ENCODE measurements around the gene DENND1A. TPM values are rescaled to one million over a fixed set of nuclear protein-coding genes. Genes with fewer than 3 reads are reported as not detected.

The DENND1A gene
- total RNA-seq, 6 experiments from 2014 or later: 13.9 to 22.6 (median 16.3) TPM

DNA sequence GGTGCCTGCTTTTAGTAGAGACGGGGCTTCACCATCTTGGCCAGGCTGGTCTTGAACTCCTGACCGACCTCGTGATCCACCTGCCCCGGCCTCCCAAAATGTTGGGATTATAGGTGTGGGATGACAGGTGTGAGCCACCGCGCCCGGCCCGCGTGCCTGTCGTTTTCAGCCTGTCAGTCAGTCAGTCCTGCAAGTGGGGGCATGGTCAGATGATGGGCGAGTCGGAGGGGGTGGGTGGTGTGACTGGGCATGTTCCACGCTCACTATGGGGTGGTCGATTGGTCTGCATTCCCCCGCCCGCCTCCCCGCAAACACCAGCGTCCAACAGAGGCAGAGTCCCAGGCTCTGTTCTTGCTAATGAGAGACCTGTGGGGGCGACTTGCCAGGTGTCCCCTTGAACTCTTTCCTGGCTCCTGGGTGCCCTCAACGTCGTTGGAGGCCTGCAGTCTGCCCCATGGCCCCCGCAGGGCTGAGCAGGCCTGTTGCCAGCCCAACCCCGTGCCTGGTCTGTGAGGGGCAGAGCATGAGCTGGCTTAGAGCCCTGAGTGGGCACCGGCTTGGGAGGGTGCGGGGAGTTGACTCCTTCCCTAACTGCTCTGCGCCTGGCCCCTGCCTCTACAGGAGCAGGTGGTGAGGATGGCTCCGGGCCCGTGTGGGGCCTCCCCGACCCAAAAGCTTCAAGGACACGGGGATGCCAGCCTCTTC, 550.8 kb downstream of the DENND1A start:
- ATAC-seq (no peak), DNase-seq (no peak)
- Histone ChIP-seq H3K27ac (no peak overlapping the region), H3K4me1 (no peaks in the 10 kb centered on the region), H3K4me3 (no peak overlapping the region), H3K36me3 (no peaks in the 10 kb centered on the region), H3K27me3 (no peaks in the 10 kb centered on the region), H3K9me3 (no peaks in the 10 kb centered on the region)
- 46% methylated on average over 2 of the region's 30 CpGs for WGBS (ENCODE audit: insufficient coverage, low coverage, low lambda C conversion rate, missing lambda C conversion rate)
- TF ChIP-seq, protein P1, sequence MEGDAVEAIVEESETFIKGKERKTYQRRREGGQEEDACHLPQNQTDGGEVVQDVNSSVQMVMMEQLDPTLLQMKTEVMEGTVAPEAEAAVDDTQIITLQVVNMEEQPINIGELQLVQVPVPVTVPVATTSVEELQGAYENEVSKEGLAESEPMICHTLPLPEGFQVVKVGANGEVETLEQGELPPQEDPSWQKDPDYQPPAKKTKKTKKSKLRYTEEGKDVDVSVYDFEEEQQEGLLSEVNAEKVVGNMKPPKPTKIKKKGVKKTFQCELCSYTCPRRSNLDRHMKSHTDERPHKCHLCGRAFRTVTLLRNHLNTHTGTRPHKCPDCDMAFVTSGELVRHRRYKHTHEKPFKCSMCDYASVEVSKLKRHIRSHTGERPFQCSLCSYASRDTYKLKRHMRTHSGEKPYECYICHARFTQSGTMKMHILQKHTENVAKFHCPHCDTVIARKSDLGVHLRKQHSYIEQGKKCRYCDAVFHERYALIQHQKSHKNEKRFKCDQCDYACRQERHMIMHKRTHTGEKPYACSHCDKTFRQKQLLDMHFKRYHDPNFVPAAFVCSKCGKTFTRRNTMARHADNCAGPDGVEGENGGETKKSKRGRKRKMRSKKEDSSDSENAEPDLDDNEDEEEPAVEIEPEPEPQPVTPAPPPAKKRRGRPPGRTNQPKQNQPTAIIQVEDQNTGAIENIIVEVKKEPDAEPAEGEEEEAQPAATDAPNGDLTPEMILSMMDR (IDR thresholded peaks at IDR 0.05): no peak
- TF ChIP-seq POLR2A (IDR thresholded peaks at IDR 0.05): no peak
- intact Hi-C loops (cut with DNase I): no loop called here

DNA sequence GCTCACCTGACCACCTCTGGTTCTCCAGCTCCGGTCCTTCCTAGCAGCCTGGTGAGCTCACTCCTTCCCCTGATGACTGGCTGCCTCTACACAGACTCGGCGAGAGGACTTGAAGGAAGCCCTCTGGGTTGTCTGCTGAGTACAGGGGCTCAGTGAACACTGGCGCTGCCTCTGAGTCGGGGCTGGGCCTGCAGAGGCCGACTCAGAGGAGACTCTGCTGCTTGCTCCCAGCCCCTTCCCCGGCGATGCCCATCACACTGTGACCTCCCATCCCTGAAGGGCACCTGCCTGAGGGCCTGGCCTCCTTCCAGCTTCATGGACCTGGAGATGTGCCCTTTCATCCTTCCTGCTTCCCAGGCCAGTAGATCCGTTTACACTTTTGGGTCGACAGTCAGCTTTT, 551.9 kb downstream of the DENND1A start:
- H3K27ac ChIP-seq: no peak overlapping the region
- ATAC-seq: peak in 3 of 4 donors; percentile 4 to 6 (median 5)
- TF ChIP-seq, protein P1 (IDR thresholded peaks at IDR 0.05): no peak
- no peak overlapping the region for H3K4me3 ChIP-seq
- no peaks in the 10 kb centered on the region for H3K27me3 ChIP-seq
- no peaks in the 10 kb centered on the region for H3K4me1 ChIP-seq
- 34% methylated on average over 4 of the region's 10 CpGs for WGBS (ENCODE audit: insufficient coverage, low coverage, low lambda C conversion rate, missing lambda C conversion rate)
- no peaks in the 10 kb centered on the region for H3K36me3 ChIP-seq
- intact Hi-C loops (cut with DNase I): no loop called here
- DNase-seq: no peak
- H3K9me3 ChIP-seq: no peaks in the 10 kb centered on the region

GRCh38 chr9:123377211-123377971, 552.5 kb downstream of the DENND1A start:
- intact Hi-C loops (cut with DNase I): no loop called here
- TF ChIP-seq, protein P1 (IDR thresholded peaks at IDR 0.05): no peak
- TF ChIP-seq POLR2A (IDR thresholded peaks at IDR 0.05): no peak
- Histone ChIP-seq H3K27ac (no peak overlapping the region), H3K9me3 (no peaks in the 10 kb centered on the region), H3K36me3 (no peaks in the 10 kb centered on the region), H3K4me3 (no peak overlapping the region), H3K27me3 (no peaks in the 10 kb centered on the region), H3K4me1 (no peaks in the 10 kb centered on the region)
- DNase-seq: no peak
- ATAC-seq: peak in 2 of 4 donors; percentile 9 to 13
- 10% methylated on average over 2 of the region's 21 CpGs for WGBS (ENCODE audit: insufficient coverage, low coverage, low lambda C conversion rate, missing lambda C conversion rate)

- intact Hi-C loops (cut with DNase I): no loop called here
- Histone ChIP-seq H3K36me3 (no peaks in the 10 kb centered on the region), H3K9me3 (no peaks in the 10 kb centered on the region), H3K27ac (no peak overlapping the region), H3K4me1 (no peaks in the 10 kb centered on the region), H3K27me3 (no peaks in the 10 kb centered on the region), H3K4me3 (no peak overlapping the region)
- TF ChIP-seq, protein P1 (IDR thresholded peaks at IDR 0.05): no peak
- TF ChIP-seq POLR2A (IDR thresholded peaks at IDR 0.05): no peak
- DNase-seq: no peak
- ATAC-seq: peak in 1 of 4 donors; percentile 6
- WGBS (ENCODE audit: insufficient coverage, low coverage, low lambda C conversion rate, missing lambda C conversion rate): 63% methylated on average over 6 of the region's 24 CpGs
Measured at GRCh38 chr9:123376218-123377071, 553.5 kb downstream of the DENND1A start.

All from right lobe of liver (tissue), 6 donors.